Measurements from ENCODE around the gene ACTL8. TPM values are rescaled to one million over a fixed set of nuclear protein-coding genes. Genes with fewer than 3 reads are reported as not detected.
"Not testable (repeated sequence)": the region's sequence is repeated elsewhere in the genome, so short reads cannot be mapped to it uniquely, and the experiment has no call there.

The ACTL8 gene
- total RNA-seq, 1 experiment from 2014 or later: 0.69 TPM

DNA sequence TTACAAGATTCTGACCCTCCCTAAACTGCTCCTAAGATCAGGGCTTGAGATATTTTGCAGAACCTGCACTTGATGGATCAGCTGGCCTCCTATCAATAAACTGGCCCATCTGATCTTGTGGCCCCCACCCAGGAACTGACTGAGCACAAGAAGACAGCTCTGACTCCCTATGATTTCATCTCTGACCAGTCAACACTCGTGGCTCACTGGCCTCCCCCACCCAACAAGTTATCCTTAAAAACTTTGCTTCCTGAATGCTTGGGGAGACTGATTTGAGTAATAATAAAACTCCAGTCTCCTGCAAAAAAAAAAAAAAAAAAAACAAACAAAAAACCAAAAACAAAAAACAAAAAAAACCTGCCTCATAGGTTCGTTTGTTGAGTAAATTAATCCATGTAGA lies 8.9 kb upstream of the ACTL8 start:
- intact Hi-C loops (cut with micrococcal nuclease); CTCF ChIA-PET; ATAC-seq; H3K4me2 ChIP-seq (ENCODE audit: low read length); H3K9me3 ChIP-seq (ENCODE audit: control insufficient read depth in 1 of 2, insufficient read depth in 1 of 2, low read depth in 1 of 2, low read length in 2 of 2); BruUV-seq (replicated peaks); H2AFZ ChIP-seq (ENCODE audit: low read depth, low read length, poor library complexity, severe bottlenecking); H3K27ac ChIP-seq (ENCODE audit: low read depth, low read length); H3K9me2 ChIP-seq (ENCODE audit: insufficient read depth); H3K79me2 ChIP-seq (ENCODE audit: insufficient read depth, low read length); H3K36me3 ChIP-seq (ENCODE audit: control insufficient read depth in 1 of 2, insufficient read depth in 2 of 2, low read length in 2 of 2); H4K20me1 ChIP-seq (ENCODE audit: insufficient read depth); H3K4me3 ChIP-seq (replicated peaks in 1 of 2; ENCODE audit: low read depth in 1 of 2, low read length in 2 of 2); H3K4me1 ChIP-seq (ENCODE audit: control insufficient read depth in 1 of 2, insufficient read depth in 2 of 2, low read length in 2 of 2); H3K27me3 ChIP-seq (ENCODE audit: insufficient read depth, low read length); H3K9ac ChIP-seq (ENCODE audit: low read length); DNase-seq (ENCODE audit: low read depth, low spot score); POLR2A ChIA-PET: not testable (repeated sequence)
- RAD21 ChIA-PET (ENCODE audit: low non-redundant PET in 1 of 2, low total read pairs in 2 of 2, uncharacterized antibody in 2 of 2, unreplicated experiment in 2 of 2): interaction anchor here in 1 of 2 experiments (0.7 kb wide), 1 partner anchor 70 kb away, joined by 3 read pairs; no protein-coding TSS in a partner anchor

DNA sequence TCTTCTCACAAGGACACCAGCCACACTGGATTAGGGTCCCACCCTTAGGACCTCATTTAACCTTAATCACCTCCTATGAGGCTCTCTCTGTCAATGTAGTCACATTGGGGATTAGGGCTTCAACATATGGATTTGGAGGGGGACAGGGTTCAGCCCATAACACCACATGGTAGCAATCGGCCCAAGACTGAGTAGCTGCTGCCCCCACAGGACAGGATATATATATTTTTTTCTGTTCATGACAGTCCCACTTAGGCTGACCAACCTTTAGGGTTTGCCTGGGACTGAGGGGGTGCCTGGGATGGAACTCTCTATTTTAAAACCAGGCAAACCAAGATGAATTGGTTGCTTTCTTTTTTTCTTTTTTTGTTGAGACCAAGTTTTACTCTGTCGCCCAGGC lies 8.2 kb upstream of the ACTL8 start:
- no peaks in the 10 kb centered on the region for H3K9me3 ChIP-seq (ENCODE audit: control insufficient read depth in 1 of 2, insufficient read depth in 1 of 2, low read depth in 1 of 2, low read length in 2 of 2)
- peaks cover under 1% of the 10 kb centered on the region; the same call in 1 of the 2 replicates for H3K27me3 ChIP-seq (ENCODE audit: insufficient read depth, low read length)
- no peak overlapping the region for H3K27ac ChIP-seq (ENCODE audit: low read depth, low read length)
- RAD21 ChIA-PET (ENCODE audit: low non-redundant PET in 1 of 2, low total read pairs in 2 of 2, uncharacterized antibody in 2 of 2, unreplicated experiment in 2 of 2): no interaction called here
- CTCF ChIA-PET: no interaction called here
- POLR2A ChIA-PET: no interaction called here
- no peak overlapping the region for H3K4me2 ChIP-seq (ENCODE audit: low read length)
- intact Hi-C loops (cut with micrococcal nuclease): no loop called here
- no peaks in the 10 kb centered on the region for H4K20me1 ChIP-seq (ENCODE audit: insufficient read depth)
- no peaks in the 10 kb centered on the region for H3K4me1 ChIP-seq (ENCODE audit: control insufficient read depth in 1 of 2, insufficient read depth in 2 of 2, low read length in 2 of 2)
- H3K9ac ChIP-seq (ENCODE audit: low read length): no peak overlapping the region
- H3K9me2 ChIP-seq (ENCODE audit: insufficient read depth): no peaks in the 10 kb centered on the region
- no peaks in the 10 kb centered on the region for H3K36me3 ChIP-seq (ENCODE audit: control insufficient read depth in 1 of 2, insufficient read depth in 2 of 2, low read length in 2 of 2)
- BruUV-seq (replicated peaks): no TSS peak
- TF ChIP-seq, protein P1, sequence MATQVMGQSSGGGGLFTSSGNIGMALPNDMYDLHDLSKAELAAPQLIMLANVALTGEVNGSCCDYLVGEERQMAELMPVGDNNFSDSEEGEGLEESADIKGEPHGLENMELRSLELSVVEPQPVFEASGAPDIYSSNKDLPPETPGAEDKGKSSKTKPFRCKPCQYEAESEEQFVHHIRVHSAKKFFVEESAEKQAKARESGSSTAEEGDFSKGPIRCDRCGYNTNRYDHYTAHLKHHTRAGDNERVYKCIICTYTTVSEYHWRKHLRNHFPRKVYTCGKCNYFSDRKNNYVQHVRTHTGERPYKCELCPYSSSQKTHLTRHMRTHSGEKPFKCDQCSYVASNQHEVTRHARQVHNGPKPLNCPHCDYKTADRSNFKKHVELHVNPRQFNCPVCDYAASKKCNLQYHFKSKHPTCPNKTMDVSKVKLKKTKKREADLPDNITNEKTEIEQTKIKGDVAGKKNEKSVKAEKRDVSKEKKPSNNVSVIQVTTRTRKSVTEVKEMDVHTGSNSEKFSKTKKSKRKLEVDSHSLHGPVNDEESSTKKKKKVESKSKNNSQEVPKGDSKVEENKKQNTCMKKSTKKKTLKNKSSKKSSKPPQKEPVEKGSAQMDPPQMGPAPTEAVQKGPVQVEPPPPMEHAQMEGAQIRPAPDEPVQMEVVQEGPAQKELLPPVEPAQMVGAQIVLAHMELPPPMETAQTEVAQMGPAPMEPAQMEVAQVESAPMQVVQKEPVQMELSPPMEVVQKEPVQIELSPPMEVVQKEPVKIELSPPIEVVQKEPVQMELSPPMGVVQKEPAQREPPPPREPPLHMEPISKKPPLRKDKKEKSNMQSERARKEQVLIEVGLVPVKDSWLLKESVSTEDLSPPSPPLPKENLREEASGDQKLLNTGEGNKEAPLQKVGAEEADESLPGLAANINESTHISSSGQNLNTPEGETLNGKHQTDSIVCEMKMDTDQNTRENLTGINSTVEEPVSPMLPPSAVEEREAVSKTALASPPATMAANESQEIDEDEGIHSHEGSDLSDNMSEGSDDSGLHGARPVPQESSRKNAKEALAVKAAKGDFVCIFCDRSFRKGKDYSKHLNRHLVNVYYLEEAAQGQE (IDR thresholded peaks at IDR 0.05; ENCODE audit: low read depth): no peak
- TF ChIP-seq, protein P2, sequence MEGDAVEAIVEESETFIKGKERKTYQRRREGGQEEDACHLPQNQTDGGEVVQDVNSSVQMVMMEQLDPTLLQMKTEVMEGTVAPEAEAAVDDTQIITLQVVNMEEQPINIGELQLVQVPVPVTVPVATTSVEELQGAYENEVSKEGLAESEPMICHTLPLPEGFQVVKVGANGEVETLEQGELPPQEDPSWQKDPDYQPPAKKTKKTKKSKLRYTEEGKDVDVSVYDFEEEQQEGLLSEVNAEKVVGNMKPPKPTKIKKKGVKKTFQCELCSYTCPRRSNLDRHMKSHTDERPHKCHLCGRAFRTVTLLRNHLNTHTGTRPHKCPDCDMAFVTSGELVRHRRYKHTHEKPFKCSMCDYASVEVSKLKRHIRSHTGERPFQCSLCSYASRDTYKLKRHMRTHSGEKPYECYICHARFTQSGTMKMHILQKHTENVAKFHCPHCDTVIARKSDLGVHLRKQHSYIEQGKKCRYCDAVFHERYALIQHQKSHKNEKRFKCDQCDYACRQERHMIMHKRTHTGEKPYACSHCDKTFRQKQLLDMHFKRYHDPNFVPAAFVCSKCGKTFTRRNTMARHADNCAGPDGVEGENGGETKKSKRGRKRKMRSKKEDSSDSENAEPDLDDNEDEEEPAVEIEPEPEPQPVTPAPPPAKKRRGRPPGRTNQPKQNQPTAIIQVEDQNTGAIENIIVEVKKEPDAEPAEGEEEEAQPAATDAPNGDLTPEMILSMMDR (IDR thresholded peaks at IDR 0.05 in 2 of 3, conservative IDR thresholded peaks at IDR 0.05 in 1 of 3; ENCODE audit: borderline replicate concordance in 1 of 3, insufficient read depth in 1 of 3, low read depth in 2 of 3, low read length in 2 of 3): 0 out of 6 replicates have a peak, but pooled peaks of 1 of the 3 experiments have one; percentile 3
- TF ChIP-seq SP1 (IDR thresholded peaks at IDR 0.05; ENCODE audit: low read depth) (no peak), RAD21 (IDR thresholded peaks at IDR 0.05; ENCODE audit: low read depth) (peak; percentile 21; the same call in 1 of the 2 replicates), ELF1 (IDR thresholded peaks at IDR 0.05; ENCODE audit: borderline replicate concordance, low read depth) (no peak)
- H3K79me2 ChIP-seq (ENCODE audit: insufficient read depth, low read length): no peaks in the 10 kb centered on the region
- DNase-seq (ENCODE audit: low read depth, low spot score): no peak
- ATAC-seq: peak; percentile 52
- H3K4me3 ChIP-seq (replicated peaks in 1 of 2; ENCODE audit: low read depth in 1 of 2, low read length in 2 of 2): no peak overlapping the region
- no peak overlapping the region for H2AFZ ChIP-seq (ENCODE audit: low read depth, low read length, poor library complexity, severe bottlenecking)
